ENCODE data around the gene MAPK4.

DNA sequence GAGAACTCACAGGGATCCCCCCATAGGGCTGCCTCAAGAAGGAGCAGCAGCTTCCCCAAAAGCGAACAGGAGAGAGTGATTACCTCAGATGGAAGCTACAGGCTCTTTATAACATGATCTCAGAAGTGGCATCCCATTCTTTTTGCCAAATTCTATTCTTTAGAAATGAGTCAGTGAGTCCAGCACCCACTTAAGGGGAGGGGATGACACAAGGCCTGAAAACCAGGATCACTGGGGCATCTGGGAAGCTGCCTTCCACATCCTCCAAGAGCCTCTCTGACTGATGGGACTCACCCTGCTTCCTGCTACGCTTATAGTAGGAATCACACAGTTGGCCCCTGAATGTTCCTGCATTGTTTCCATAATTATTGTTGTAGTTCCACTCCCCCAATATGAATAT lies 96.5 kb downstream of the MAPK4 start:
- TF ChIP-seq, protein P1, sequence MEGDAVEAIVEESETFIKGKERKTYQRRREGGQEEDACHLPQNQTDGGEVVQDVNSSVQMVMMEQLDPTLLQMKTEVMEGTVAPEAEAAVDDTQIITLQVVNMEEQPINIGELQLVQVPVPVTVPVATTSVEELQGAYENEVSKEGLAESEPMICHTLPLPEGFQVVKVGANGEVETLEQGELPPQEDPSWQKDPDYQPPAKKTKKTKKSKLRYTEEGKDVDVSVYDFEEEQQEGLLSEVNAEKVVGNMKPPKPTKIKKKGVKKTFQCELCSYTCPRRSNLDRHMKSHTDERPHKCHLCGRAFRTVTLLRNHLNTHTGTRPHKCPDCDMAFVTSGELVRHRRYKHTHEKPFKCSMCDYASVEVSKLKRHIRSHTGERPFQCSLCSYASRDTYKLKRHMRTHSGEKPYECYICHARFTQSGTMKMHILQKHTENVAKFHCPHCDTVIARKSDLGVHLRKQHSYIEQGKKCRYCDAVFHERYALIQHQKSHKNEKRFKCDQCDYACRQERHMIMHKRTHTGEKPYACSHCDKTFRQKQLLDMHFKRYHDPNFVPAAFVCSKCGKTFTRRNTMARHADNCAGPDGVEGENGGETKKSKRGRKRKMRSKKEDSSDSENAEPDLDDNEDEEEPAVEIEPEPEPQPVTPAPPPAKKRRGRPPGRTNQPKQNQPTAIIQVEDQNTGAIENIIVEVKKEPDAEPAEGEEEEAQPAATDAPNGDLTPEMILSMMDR (conservative IDR thresholded peaks at IDR 0.05; ENCODE audit: low read length) = no peak
- TF ChIP-seq EZH2phosphoT487 (IDR thresholded peaks at IDR 0.05; ENCODE audit: borderline replicate concordance) = no peak
